GM19455 (cell line): Measurements from ENCODE around the gene JAZF1.

ENCODE experiments used
- ATAC-seq: cut with Tn5 transposase; IDR thresholded peaks from one replicate; pipeline ENCODE4 v1.9.1; 2021; ENCODE audit not compliant: unreplicated experiment

JAZF1 gene

DNA sequence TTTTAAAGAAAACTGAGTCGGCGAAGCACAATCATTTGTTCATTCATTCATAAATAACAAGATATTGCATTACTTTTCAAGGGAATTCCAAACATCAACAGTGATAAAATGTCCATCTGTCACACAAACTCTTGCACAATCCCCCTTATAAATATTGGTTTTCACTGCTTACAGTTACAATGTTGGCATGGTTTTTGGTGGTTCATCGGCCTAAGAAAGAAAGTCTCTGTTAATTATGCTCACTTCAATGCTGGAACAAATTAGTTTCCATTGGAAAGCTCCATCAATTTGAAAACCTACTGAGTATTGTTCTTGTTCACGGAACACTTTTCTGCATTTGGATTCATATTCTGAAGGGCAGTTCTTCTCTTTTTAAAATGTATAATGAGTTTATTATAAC lies 188.5 kb downstream of the JAZF1 start:
- no peak for ATAC-seq

GRCh38 chr7:27991006-27991528 lies 189.5 kb downstream of the JAZF1 start:
- no peak for ATAC-seq

GRCh38 chr7:27976531-27976930 lies 204.1 kb downstream of the JAZF1 start:
- no peak for ATAC-seq

DNA sequence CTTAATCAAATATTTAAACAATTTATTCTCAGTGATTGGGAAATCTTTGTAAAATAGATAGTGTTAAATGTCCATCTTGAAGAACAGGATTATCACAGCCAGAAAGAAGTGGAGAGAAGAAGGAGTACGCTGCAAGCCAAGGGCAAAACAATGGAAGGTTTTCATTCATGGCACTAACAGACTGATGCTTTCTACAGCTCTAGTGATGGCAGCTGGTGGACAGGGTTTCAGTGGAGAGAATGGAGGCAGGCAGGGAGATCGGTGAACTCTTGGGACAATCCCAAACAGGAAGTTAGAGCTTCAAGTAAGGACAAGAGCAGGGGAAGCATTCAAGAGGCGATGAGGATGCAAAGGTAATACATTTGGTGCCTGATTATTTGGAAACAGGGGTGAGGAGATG lies 207.0 kb downstream of the JAZF1 start:
- ATAC-seq = no peak

DNA sequence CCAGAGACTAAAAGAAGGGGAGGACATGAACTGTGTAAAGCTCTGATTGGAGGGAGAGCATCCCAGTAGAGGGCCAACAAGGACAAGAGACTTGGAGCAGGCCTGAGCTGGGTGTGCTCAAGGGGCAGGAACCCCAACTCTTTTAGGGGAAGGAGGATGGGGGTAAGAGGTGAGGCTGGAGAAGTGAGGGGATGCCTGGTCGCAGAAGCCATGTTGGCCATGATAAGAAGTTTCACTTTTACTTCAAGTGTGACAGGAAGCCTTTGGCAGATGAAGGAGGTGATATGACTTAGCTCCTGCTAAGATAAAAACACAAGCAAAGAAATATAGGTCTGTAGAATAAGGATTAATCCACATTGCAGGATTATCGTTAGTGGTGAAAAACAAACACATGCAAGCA lies 208.3 kb downstream of the JAZF1 start:
- ATAC-seq = no peak

DNA sequence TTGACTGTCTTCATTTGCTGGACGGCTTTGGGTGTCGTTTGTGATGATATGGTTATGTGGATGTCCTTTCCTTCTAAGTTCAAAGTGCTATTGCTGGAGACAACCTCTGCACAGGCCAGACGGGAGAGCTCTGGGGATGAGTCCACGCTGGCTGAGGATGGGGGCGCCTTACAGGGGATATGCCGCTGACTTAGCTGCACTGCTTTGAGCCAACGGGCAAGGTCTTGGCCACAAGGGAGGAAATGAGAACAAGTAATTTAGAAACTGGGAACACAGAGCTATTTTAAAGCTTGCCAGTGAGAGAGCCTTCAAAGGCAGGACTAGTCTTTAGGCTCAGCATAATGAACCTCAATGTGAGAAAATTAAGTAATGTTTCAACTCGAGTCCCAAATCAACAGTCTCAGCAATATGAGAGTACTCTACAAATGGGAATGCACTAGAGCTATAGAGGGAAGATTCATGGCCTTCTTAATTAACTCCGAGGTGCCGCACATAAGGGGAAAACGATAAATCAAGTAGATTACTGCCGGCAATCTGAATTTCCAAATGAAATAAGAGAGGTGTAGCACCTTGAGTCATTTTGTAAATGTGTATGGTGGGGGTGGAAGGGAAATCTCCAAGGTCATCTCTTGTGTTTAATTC lies 209.3 kb downstream of the JAZF1 start:
- ATAC-seq = no peak

GRCh38 chr7:27970350-27970749 lies 210.2 kb downstream of the JAZF1 start:
- ATAC-seq = no peak

DNA sequence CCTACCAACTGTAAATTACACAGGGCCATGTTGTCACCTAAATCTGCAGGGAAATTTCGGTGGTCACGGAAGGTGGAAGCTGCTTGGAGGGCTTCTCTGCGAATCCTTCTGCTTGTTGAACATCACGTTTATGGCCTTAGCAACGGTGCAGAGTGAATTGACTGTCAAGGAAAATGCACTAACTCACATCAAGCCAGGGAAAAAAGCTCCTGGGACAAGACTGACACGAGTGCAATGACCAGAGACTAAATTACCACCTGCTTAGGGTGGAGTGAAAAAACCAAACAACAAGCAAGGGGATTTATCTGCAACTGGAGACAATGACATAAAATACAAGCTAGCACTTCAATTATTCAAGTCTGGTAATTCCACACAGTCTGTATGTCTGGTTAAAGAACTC lies 211.2 kb downstream of the JAZF1 start:
- no peak for ATAC-seq

DNA sequence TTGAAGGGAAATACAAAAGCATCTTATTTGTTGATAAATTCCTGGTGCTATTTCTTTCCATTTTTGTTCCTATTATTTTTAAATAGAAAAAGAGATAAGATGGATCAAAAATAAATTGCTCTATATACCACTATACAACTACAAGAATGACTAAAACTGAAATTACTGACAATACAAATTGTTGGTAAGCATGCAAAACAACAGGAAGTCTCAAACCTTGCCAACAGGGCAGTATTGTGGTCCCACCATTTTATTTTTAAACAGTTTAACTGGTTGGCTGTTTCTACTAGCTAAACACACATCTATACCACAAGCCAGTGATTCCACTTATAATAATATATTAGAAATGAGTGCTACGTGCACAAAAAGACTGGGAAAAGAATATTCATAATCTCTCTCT lies 213.0 kb downstream of the JAZF1 start:
- ATAC-seq = no peak

DNA sequence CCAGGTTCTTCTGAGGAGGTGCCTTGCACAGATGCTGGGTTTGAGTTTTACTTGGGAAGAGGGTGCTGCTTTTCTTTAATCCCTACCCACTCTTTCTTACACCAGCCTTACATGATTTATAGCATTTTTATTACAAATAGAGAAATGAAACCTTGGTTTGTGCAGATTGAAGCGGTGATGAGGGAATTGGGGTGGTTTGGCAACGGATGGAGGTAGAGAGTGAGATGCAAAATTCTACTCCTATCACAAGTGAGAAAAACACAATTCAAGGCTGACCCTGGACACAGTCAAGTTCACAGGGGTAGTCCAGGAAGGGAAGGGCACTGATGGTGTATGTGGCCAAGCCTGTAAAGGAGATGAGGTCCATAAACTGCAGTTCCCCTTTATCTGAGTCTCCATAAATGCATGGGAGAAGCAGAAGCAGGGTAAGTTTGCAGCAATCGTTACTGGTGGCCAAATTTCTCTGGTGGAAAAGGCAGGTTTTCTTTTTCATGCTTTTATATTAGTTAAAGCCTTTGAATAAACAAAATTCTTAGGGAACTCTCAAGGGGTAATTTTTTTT lies 214.3 kb downstream of the JAZF1 start:
- no peak for ATAC-seq

- ATAC-seq = no peak
Observed at GRCh38 chr7:27965650-27966049, 214.9 kb downstream of the JAZF1 start.

DNA sequence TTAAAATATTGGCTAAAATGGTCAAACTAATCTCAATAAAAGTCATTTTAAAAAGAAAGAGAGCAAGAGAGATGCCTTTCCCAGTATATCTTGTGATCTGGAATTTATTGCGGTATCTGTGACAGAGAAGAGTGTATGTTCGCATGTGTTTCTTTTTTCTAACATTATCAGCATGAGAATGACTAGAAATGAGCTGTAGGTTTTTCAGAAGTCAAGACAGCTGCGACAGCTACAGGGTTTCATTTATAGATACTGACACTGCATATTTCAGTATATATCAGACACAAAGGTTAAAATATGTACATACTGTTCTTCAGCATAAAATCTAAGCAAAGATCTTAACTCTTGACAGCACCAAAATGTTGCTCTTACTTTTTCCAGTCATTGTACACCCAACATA lies 215.8 kb downstream of the JAZF1 start:
- ATAC-seq = no peak

- no peak for ATAC-seq
Observed at GRCh38 chr7:27963056-27963455, 217.5 kb downstream of the JAZF1 start.

DNA sequence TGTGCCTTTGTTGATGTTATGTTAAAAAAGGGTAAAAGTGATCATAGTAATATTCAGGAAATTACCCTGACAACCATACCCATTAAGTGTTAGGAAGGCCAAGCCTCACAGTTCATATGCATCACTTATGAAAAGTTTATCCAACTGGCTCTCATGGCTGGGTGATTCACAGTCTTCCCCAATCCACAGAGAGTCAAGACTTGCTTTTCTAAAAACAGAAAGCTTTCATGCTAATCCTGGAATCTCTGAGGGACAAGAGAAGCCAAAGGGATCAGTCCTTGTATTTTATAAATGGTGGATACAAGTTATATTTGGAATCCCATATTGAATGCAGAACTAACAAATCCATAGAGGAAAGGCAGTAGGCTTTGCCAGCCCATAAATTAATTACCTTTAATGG lies 218.3 kb downstream of the JAZF1 start:
- no peak for ATAC-seq

GRCh38 chr7:27961255-27961654 lies 219.3 kb downstream of the JAZF1 start:
- ATAC-seq = no peak

GRCh38 chr7:27960415-27960814 lies 220.2 kb downstream of the JAZF1 start:
- no peak for ATAC-seq

- no peak for ATAC-seq
Observed at GRCh38 chr7:27958933-27959548, 221.6 kb downstream of the JAZF1 start.

DNA sequence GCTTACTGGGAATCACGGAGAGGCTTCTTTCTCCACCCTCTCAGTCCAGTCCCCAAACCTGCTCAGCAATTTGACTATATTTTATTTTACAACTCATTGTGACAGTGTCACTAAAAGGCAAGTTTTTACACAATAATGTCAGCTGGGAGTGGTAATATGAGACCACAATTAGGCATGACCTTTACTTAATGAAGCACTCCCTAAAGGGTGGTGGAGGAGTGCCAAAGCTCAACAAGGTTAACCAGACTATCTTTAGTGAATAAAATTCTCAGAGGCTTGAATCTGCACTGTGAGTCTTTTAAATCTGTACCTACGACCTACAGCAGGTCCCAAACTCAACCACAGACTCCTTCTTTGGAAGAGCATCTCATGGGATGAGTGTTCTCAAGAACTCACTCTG lies 225.0 kb downstream of the JAZF1 start:
- no peak for ATAC-seq

DNA sequence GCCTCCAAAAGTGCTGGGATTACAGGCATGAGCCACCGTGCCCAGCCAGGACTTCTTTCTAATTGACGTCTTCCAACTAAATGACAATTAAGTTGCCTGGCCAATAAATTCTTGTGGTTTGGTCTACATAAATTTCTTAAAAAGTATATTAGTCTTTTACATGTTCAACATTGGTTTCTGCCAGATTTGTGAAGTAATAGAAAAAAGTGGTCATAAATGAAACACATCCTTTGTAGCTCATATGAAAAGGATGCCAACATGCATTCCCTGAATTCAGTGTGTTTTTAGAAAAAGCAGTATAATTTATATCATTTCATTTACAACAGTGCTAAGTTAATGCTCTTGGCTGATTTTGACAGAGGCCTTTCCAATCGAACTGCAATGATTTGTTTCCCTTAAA lies 225.6 kb downstream of the JAZF1 start:
- no peak for ATAC-seq

DNA sequence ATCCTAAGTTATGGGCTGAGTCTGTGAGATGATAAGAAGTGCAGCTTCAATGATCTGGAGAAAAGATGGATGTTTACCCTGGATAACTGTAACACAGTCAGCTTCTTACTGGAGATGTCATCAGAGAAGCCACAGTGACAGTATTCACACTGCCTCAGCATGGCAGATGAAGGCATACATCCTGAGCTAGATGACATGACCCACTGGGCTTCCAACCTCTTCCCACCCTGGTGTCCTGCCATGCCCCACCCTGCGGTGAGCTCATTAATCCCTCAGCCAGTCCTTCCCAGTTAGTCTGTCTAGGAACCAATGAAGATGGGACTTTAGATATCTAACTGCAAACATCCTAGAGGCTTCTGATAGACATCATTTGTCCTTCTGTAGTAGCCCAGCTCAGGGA lies 226.8 kb downstream of the JAZF1 start:
- no peak for ATAC-seq

GRCh38 chr7:27953361-27953760 lies 227.2 kb downstream of the JAZF1 start:
- ATAC-seq = no peak

DNA sequence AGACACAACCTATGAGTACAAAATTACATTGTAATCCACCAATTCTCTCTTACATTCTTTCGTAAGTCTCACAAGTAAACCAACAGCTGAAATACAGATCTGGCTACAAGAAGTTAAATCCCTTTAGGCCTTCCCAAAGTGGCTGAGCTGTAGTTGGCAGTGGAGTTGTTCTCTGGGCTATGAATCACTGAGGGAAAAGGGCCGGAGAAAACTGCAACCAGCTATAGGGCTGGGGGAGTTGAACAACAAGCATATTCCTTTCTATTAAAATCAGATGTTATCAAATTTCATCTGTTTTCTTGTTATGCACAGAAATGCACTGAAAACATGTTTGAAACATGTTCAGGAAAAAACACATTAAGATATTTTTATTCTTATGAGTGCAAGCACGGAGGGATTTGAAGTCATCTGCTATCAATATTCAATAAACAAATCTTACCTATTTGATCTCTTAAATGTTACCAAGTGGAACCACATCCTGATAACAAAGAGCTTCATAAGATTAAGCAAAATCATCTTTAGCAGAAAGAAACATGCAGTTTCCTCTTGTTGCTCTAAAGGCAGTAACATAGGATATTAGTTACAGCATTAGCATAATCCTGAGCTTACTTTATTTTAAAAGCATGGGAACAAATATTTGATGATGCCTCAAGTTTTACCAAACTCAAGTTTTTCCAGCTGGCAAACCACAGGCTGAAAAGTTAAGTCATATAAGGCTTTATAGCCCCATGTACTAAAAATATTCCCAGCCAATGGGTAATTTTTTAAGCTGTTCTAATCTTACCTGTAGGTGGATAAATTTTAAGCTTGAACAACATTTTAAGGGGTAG lies 227.9 kb downstream of the JAZF1 start:
- no peak for ATAC-seq
